ENCODE results near the gene FAM184B.

FAM184B gene

GRCh38 chr4:17667253-17667652 lies 114.2 kb downstream of the FAM184B start:
- POLR2A ChIA-PET: no interaction called here
- CTCF ChIA-PET: no interaction called here
- no peaks in the 10 kb centered on the region for H3K4me1 ChIP-seq (ENCODE audit: control insufficient read depth, insufficient read depth, low read length)
- no peak overlapping the region for H3K27ac ChIP-seq (ENCODE audit: extremely low read depth, low read depth, low read length)
- TF ChIP-seq ZFP41 (tag by site-specific recombination; IDR thresholded peaks at IDR 0.05; ENCODE audit: borderline replicate concordance) (no peak), INSM2 (tag by site-specific recombination; IDR thresholded peaks at IDR 0.05) (no peak), OSR2 (tag by site-specific recombination; IDR thresholded peaks at IDR 0.05) (no peak), ZNF175 (tag by site-specific recombination; IDR thresholded peaks at IDR 0.05) (no peak), ZNF518A (tag by site-specific recombination; conservative IDR thresholded peaks at IDR 0.05; ENCODE audit: low read depth) (no peak), ZFHX2 (tag by site-specific recombination; conservative IDR thresholded peaks at IDR 0.05) (no peak), ZNF530 (tag by site-specific recombination; IDR thresholded peaks at IDR 0.05; ENCODE audit: low read depth) (no peak), ZNF558 (tag by site-specific recombination; IDR thresholded peaks at IDR 0.05) (no peak), ZNF776 (tag by site-specific recombination; IDR thresholded peaks at IDR 0.05; ENCODE audit: borderline replicate concordance) (no peak)
- H3K9me3 ChIP-seq (ENCODE audit: control insufficient read depth, insufficient read depth, low read depth, low read length): no peaks in the 10 kb centered on the region
- no peak overlapping the region for H3K4me3 ChIP-seq (ENCODE audit: low read depth, low read length)
- H3K36me3 ChIP-seq (ENCODE audit: control insufficient read depth in 2 of 2, insufficient read depth in 1 of 2, low read length in 2 of 2): no peaks in the 10 kb centered on the region

- no peak overlapping the region for H3K27ac ChIP-seq (ENCODE audit: extremely low read depth, low read depth, low read length)
- CTCF ChIA-PET: no interaction called here
- TF ChIP-seq ZNF202 (tag by site-specific recombination; IDR thresholded peaks at IDR 0.05; ENCODE audit: borderline replicate concordance): no peak
- TF ChIP-seq ZNF549 (tag by site-specific recombination; IDR thresholded peaks at IDR 0.05): no peak
- no peak for TF ChIP-seq KLF8 (tag by site-specific recombination; IDR thresholded peaks at IDR 0.05)
- no peak for TF ChIP-seq ZNF660 (tag by site-specific recombination; IDR thresholded peaks at IDR 0.05)
- TF ChIP-seq ZBTB8A (tag by site-specific recombination; IDR thresholded peaks at IDR 0.05): no peak
- TF ChIP-seq ZNF266 (tag by site-specific recombination; IDR thresholded peaks at IDR 0.05; ENCODE audit: low read depth): no peak
- TF ChIP-seq ZNF354C (tag by site-specific recombination; IDR thresholded peaks at IDR 0.05; ENCODE audit: borderline replicate concordance, low read depth): no peak
- no peak for TF ChIP-seq ZNF514 (tag by site-specific recombination; IDR thresholded peaks at IDR 0.05)
- no peak for TF ChIP-seq ZNF19 (tag by site-specific recombination; IDR thresholded peaks at IDR 0.05; ENCODE audit: low read depth)
- no peak for TF ChIP-seq SCRT1 (tag by site-specific recombination; IDR thresholded peaks at IDR 0.05; ENCODE audit: borderline replicate concordance)
- no peak for TF ChIP-seq ZNF654 (tag by site-specific recombination; IDR thresholded peaks at IDR 0.05; ENCODE audit: low read depth)
- TF ChIP-seq BCL11A (tag by site-specific recombination; IDR thresholded peaks at IDR 0.05; ENCODE audit: low read depth): no peak
- TF ChIP-seq ZXDB (tag by site-specific recombination; IDR thresholded peaks at IDR 0.05): no peak
- TF ChIP-seq ZNF692 (tag by site-specific recombination; IDR thresholded peaks at IDR 0.05): no peak
- no peak for TF ChIP-seq ZNF302 (tag by site-specific recombination; IDR thresholded peaks at IDR 0.05; ENCODE audit: low read depth)
- no peak for TF ChIP-seq ZSCAN5A (tag by site-specific recombination; IDR thresholded peaks at IDR 0.05)
- TF ChIP-seq ZBTB44 (tag by site-specific recombination; IDR thresholded peaks at IDR 0.05): no peak
Observed at GRCh38 chr4:17665852-17666251, 115.6 kb downstream of the FAM184B start.

More at GRCh38 chr4:17665852-17666251, 115.6 kb downstream of the FAM184B start:
- H3K9me3 ChIP-seq (ENCODE audit: control insufficient read depth, insufficient read depth, low read depth, low read length): no peaks in the 10 kb centered on the region
- no peak overlapping the region for H3K4me3 ChIP-seq (ENCODE audit: low read depth, low read length)
- POLR2A ChIA-PET: no interaction called here
- H3K4me1 ChIP-seq (ENCODE audit: control insufficient read depth, insufficient read depth, low read length): no peaks in the 10 kb centered on the region
- H3K36me3 ChIP-seq (ENCODE audit: control insufficient read depth in 2 of 2, insufficient read depth in 1 of 2, low read length in 2 of 2): no peaks in the 10 kb centered on the region
